ENCODE data around the gene TEKT2.

TEKT2 gene

GRCh38 chr1:36093929-36094328, 10.0 kb downstream of the TEKT2 start:
- POLR2A ChIA-PET (ENCODE audit: low non-redundant PET): no interaction called here
- peak overlapping the region; percentile 46 for H3K27ac ChIP-seq
- TF ChIP-seq CTCF (conservative IDR thresholded peaks at IDR 0.05; ENCODE audit: low read depth): no peak
- DNase-seq (ENCODE audit: low spot score): no peak
- CTCF ChIA-PET: interaction anchor here (1.3 kb wide), 1 partner anchor 11 kb away, joined by 5 read pairs; no protein-coding TSS in a partner anchor

- POLR2A ChIA-PET (ENCODE audit: low non-redundant PET): no interaction called here
- CTCF ChIA-PET: interaction anchor here (0.6 to 1.3 kb wide), 3 partner anchors 10 to 248 kb away, joined by 3 to 5 read pairs (median 4); no protein-coding TSS in a partner anchor
- H3K27ac ChIP-seq: peak overlapping the region; percentile 46
These were observed 10.7 kb downstream of the TEKT2 start for GRCh38 chr1:36094621-36095061.

GRCh38 chr1:36095760-36096405, 12.0 kb downstream of the TEKT2 start:
- POLR2A ChIA-PET (ENCODE audit: low non-redundant PET): no interaction called here
- no peak for TF ChIP-seq CTCF (conservative IDR thresholded peaks at IDR 0.05; ENCODE audit: low read depth)
- DNase-seq (ENCODE audit: low spot score): no peak
- CTCF ChIA-PET: interaction anchor here (0.5 to 1.4 kb wide), 2 partner anchors 93 to 329 kb away, joined by 3 to 5 read pairs; no protein-coding TSS in a partner anchor
- H3K27ac ChIP-seq: peak overlapping the region; percentile 15; the same call in 1 of the 2 replicates

More at GRCh38 chr1:36094621-36095061, 10.7 kb downstream of the TEKT2 start:
- DNase-seq (ENCODE audit: low spot score): no peak
- no peak for TF ChIP-seq CTCF (conservative IDR thresholded peaks at IDR 0.05; ENCODE audit: low read depth)

GRCh38 chr1:36096500-36097432, 12.9 kb downstream of the TEKT2 start:
- no peak for TF ChIP-seq CTCF (conservative IDR thresholded peaks at IDR 0.05; ENCODE audit: low read depth)
- ChIA-PET POLR2A (ENCODE audit: low non-redundant PET) (interaction anchor here (0.9 kb wide), 1 partner anchor 54 kb away, joined by 3 read pairs; no protein-coding TSS in a partner anchor), CTCF (interaction anchor here (0.5 to 1.4 kb wide), 4 partner anchors 11 to 328 kb away, joined by 3 to 7 read pairs (median 4); no protein-coding TSS in a partner anchor)
- peak overlapping the region; percentile 15; the same call in 1 of the 2 replicates for H3K27ac ChIP-seq
- no peak for DNase-seq (ENCODE audit: low spot score)

GRCh38 chr1:36097693-36098585, 14.0 kb downstream of the TEKT2 start:
- no peak for TF ChIP-seq CTCF (conservative IDR thresholded peaks at IDR 0.05; ENCODE audit: low read depth)
- DNase-seq (ENCODE audit: low spot score): no peak
- H3K27ac ChIP-seq: 0 out of 2 replicates have a peak overlapping the region, but pooled peaks have one; percentile 15
- CTCF ChIA-PET: interaction anchor here (0.6 to 1.4 kb wide), 6 partner anchors 9 to 270 kb away, joined by 3 to 7 read pairs (median 3); no protein-coding TSS in a partner anchor
- POLR2A ChIA-PET (ENCODE audit: low non-redundant PET): interaction anchor here (0.9 kb wide), 1 partner anchor 53 kb away, joined by 3 read pairs; no protein-coding TSS in a partner anchor
